A549 (cell line): Measurements from ENCODE around the gene SYTL3. TPM values are rescaled to one million over a fixed set of nuclear protein-coding genes. Genes with fewer than 3 reads are reported as not detected.

ENCODE experiments used
- ATAC-seq, 2 experiments: fragments of 200-7000 bp in 1 of 2; fragments of >200 bp in 1 of 2; cut with Nextera tagmentation in 1 of 2; cut with Tn5 transposase in 1 of 2; 3 replicates each; pipeline versions ENCODE4 v1.8.0 to v1.9.1; 2018 to 2020; ENCODE audit warnings: mild to moderate bottlenecking in 1 of 2, moderate library complexity in 1 of 2
- CTCF ChIA-PET: fragments of 300-600 bp; sonication (Branson Sonifier 250); formaldehyde crosslinking; extraction: SDS; loops from one replicate; lab custom pipeline; 2021; ENCODE audit warnings: antibody characterized with exemption, inconsistent platforms; lab: Yijun Ruan, JAX
- POLR2A ChIA-PET: fragments of 350-600 bp; formaldehyde crosslinking; extraction: SDS; loops from one replicate; lab custom pipeline; 2021; ENCODE audit warnings: antibody characterized with exemption, inconsistent platforms; lab: Yijun Ruan, JAX
- DNase-seq, 2 experiments: peaks; one replicate each; pipeline versions ENCODE4 v3.0.0 to v3.0.0-alpha.2; 2011 to 2016; ENCODE audit warnings: low read depth in 1 of 2, low spot score in 1 of 2
- FAIRE-seq: peaks from 2 replicates; lab custom pipeline; 2011; peaks lifted over from hg19 to GRCh38; lab: Jason Lieb, UNC
- H3K27ac ChIP-seq, 2 experiments: fragments of >200 bp; sonication (Bioruptor Twin); formaldehyde crosslinking; 3 replicates each; pipeline ENCODE4 v1.5.1; 2016 to 2017
- H3K4me1 ChIP-seq: fragments of >200 bp; sonication (Bioruptor Twin); formaldehyde crosslinking; 3 replicates; pipeline ENCODE4 v1.6.1; 2016
- H3K4me2 ChIP-seq: fragments of >200 bp; sonication (Bioruptor Twin); formaldehyde crosslinking; 3 replicates; pipeline ENCODE4 v1.6.1; 2016
- H3K4me3 ChIP-seq: fragments of >200 bp; sonication (Bioruptor Twin); formaldehyde crosslinking; 3 replicates; pipeline ENCODE4 v1.5.1; 2016
- H3K9me3 ChIP-seq: fragments of >200 bp; sonication (Bioruptor Twin); formaldehyde crosslinking; 3 replicates; pipeline ENCODE4 v1.6.1; 2016
- CHD2 ChIP-seq: fragments of 150-350 bp; IDR thresholded peaks from 2 replicates; pipeline ENCODE4 v1.6.1; 2014; ENCODE audit warnings: low read length; ENCODE audit not compliant: partially characterized antibody
- CTCF ChIP-seq: fragments of >200 bp; sonication (Bioruptor Twin); formaldehyde crosslinking; IDR thresholded peaks from 3 replicates; pipeline ENCODE4 v1.5.1; 2016
- EHF ChIP-seq: fragments of 250-450 bp; sonication (Bioruptor Pico); IDR thresholded peaks from 2 replicates; pipeline ENCODE4 v1.5.0; 2020; ENCODE audit warnings: mild to moderate bottlenecking
- FOXS1 ChIP-seq: fragments of 250-450 bp; sonication (Bioruptor Pico); IDR thresholded peaks from 2 replicates; pipeline ENCODE4 v1.5.0; 2020; ENCODE audit warnings: mild to moderate bottlenecking, moderate library complexity
- GATA3 ChIP-seq: IDR thresholded peaks from 2 replicates; pipeline ENCODE4 v1.6.1; 2012; ENCODE audit warnings: borderline replicate concordance
- HES2 ChIP-seq: fragments of >200 bp; sonication (Bioruptor Twin); formaldehyde crosslinking; IDR thresholded peaks from 2 replicates; pipeline ENCODE4 v1.6.1; 2016
- HOXB13 ChIP-seq: fragments of 250-450 bp; sonication (Bioruptor Pico); IDR thresholded peaks from 2 replicates; pipeline ENCODE4 v1.5.0; 2020; ENCODE audit warnings: low read depth, mild to moderate bottlenecking, moderate library complexity
- JUN ChIP-seq, 2 experiments: fragments of >200 bp; sonication (Bioruptor Twin); formaldehyde crosslinking; IDR thresholded peaks; 2 replicates in 1 of 2; 3 replicates in 1 of 2; pipeline ENCODE4 v1.6.1; 2016 to 2017
- JUNB ChIP-seq: fragments of >200 bp; sonication (Bioruptor Twin); formaldehyde crosslinking; IDR thresholded peaks from 2 replicates; pipeline ENCODE4 v1.6.1; 2016
- KDM1A ChIP-seq: fragments of 200-600 bp; sonication (generic); IDR thresholded peaks from 2 replicates; pipeline ENCODE4 v1.6.1; 2016; ENCODE audit warnings: low read depth, mild to moderate bottlenecking
- NFE2L2 ChIP-seq: fragments of 150-350 bp; conservative IDR thresholded peaks from 2 replicates; pipeline ENCODE4 v1.6.1; 2014; ENCODE audit warnings: low read length
- NR3C1 ChIP-seq: fragments of >200 bp; sonication (Bioruptor Twin); formaldehyde crosslinking; IDR thresholded peaks from 3 replicates; pipeline ENCODE4 v1.6.1; 2017
- PBX3 ChIP-seq: IDR thresholded peaks from 2 replicates; pipeline ENCODE4 v1.6.1; 2012
- REST ChIP-seq: fragments of 200-600 bp; sonication (generic); IDR thresholded peaks from 2 replicates; pipeline ENCODE4 v1.6.1; 2016; ENCODE audit warnings: antibody characterized with exemption, mild to moderate bottlenecking, moderate library complexity
- SREBF2 ChIP-seq: fragments of 450-650 bp; IDR thresholded peaks from 2 replicates; pipeline ENCODE4 v1.6.1; 2014; ENCODE audit warnings: mild to moderate bottlenecking, moderate library complexity
- USF2 ChIP-seq: fragments of 450-650 bp; IDR thresholded peaks from 2 replicates; pipeline ENCODE4 v1.6.1; 2014; ENCODE audit warnings: antibody characterized with exemption
- ZC3H11A ChIP-seq: fragments of 450-650 bp; IDR thresholded peaks from 2 replicates; pipeline ENCODE4 v1.6.1; 2014; ENCODE audit warnings: antibody characterized with exemption, mild to moderate bottlenecking
- WGBS: methylation state at CpG from one replicate; pipeline ENCODE4 v1.1.6; 2017; ENCODE audit errors: missing lambda C conversion rate; 5-methylcytosine and 5-hydroxymethylcytosine counted together
- polyA plus RNA-seq, 4 experiments: library from polyadenylated mRNA; depleted of rRNA in 3 of 4; stranded (reverse); fragments of >200 nt; fragmentation: RNase III in 1 of 4; extraction: RNeasy Plus Mini Kit Qiagen cat#74134 plus additional on column Dnase treatment in 1 of 4; gene quantifications; 2 replicates in 3 of 4; 3 replicates in 1 of 4; pipeline ENCODE4 v1.2.3, GENCODE V29; 2011 to 2017

SYTL3 gene
- polyA plus RNA-seq, 2 of the 4 experiments (the other 2 are of a cell fraction): 0.63 to 0.89 TPM

- TF ChIP-seq REST: no peak
These were observed 13.2 kb downstream of the SYTL3 start (continued) for GRCh38 chr6:158662954-158663624.

GRCh38 chr6:158663625-158664165 is 13.8 kb downstream of the SYTL3 start:
- Histone ChIP-seq H3K4me3 (no peak overlapping the region), H3K9me3 (no peaks in the 10 kb centered on the region), H3K4me1 (no peaks in the 10 kb centered on the region), H3K27ac (no peak overlapping the region), H3K4me2 (no peak overlapping the region)
- TF ChIP-seq HOXB13 (no peak), NFE2L2 (no peak), FOXS1 (CRISPR knock-in tag) (no peak)
- ATAC-seq (no peak), FAIRE-seq (no peak), DNase-seq (no peak)
- ChIA-PET CTCF (interaction anchor here (1.2 kb wide), 1 partner anchor 13 kb away, joined by 3 read pairs; no protein-coding TSS in a partner anchor), POLR2A (no interaction called here)
- WGBS: 75% methylated on average over 11 of the region's 11 CpGs

- 88% methylated on average over 16 of the region's 18 CpGs for WGBS
- POLR2A ChIA-PET: no interaction called here
- ATAC-seq (no peak), FAIRE-seq (no peak), DNase-seq (no peak)
- Histone ChIP-seq H3K4me1 (no peaks in the 10 kb centered on the region), H3K4me2 (no peak overlapping the region), H3K9me3 (no peaks in the 10 kb centered on the region), H3K27ac (no peak overlapping the region), H3K4me3 (no peak overlapping the region)
- CTCF ChIA-PET: interaction anchor here (1.1 kb wide), 1 partner anchor 26 kb away, joined by 5 read pairs; no protein-coding TSS in a partner anchor
- TF ChIP-seq EHF (CRISPR knock-in tag) (no peak), GATA3 (no peak), CTCF (no peak), KDM1A (no peak)
These were observed 15.5 kb downstream of the SYTL3 start for GRCh38 chr6:158665332-158665731.

GRCh38 chr6:158666628-158667359 is 16.9 kb downstream of the SYTL3 start:
- no peaks in the 10 kb centered on the region for H3K4me1 ChIP-seq

More at GRCh38 chr6:158666628-158667359, 16.9 kb downstream of the SYTL3 start:
- DNase-seq: no peak
- Histone ChIP-seq H3K4me3 (no peak overlapping the region), H3K4me2 (no peak overlapping the region), H3K9me3 (no peaks in the 10 kb centered on the region), H3K27ac (no peak overlapping the region)
- 71% methylated on average over 14 of the region's 14 CpGs for WGBS
- ChIA-PET CTCF (interaction anchor here (1.1 kb wide), 1 partner anchor 25 kb away, joined by 5 read pairs; no protein-coding TSS in a partner anchor), POLR2A (no interaction called here)
- ATAC-seq: no peak
- FAIRE-seq: no peak
- TF ChIP-seq JUN (IDR thresholded peaks at IDR 0.05) (no peak), SREBF2 (no peak), HOXB13 (no peak), USF2 (no peak), PBX3 (no peak), HES2 (no peak), ZC3H11A (no peak), NR3C1 (no peak), CHD2 (no peak), JUNB (no peak)
